Raji (cell line): ENCODE results near the gene ELFN1.

Experiments
- POLR2A ChIP-seq: IDR thresholded peaks from 2 replicates; pipeline ENCODE4 v1.6.1; 2011; ENCODE audit warnings: low read depth, low read length, control low read depth; ENCODE audit not compliant: insufficient read depth

The ELFN1 gene

GRCh38 chr7:1761097-1761496, 91.0 kb downstream of the ELFN1 start:
- no peak for TF ChIP-seq POLR2A

- no peak for TF ChIP-seq POLR2A
These were observed 91.7 kb downstream of the ELFN1 start for GRCh38 chr7:1761774-1762173.

GRCh38 chr7:1762238-1762945, 92.3 kb downstream of the ELFN1 start:
- TF ChIP-seq POLR2A, result no peak

DNA sequence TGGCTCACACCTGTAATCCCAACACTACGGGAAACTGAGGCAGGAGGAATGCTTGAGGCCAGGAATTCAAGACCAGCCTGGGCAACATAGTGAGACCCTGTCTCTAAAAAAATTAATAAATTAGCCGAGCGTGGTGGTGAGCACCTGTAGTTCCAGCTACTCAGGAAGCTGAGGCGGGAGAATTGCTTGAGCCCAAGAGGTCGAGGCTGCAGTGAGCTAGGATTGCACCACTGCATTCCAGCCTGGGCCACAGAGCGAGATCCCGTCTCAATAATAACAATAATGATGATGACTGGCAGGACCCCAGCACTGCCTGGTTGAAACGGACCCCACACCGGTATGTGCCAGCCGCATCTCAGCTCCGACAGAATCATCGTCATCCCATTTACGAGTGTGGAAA, 93.0 kb downstream of the ELFN1 start:
- TF ChIP-seq POLR2A, result no peak

- no peak for TF ChIP-seq POLR2A
These were observed 95.3 kb downstream of the ELFN1 start for GRCh38 chr7:1765336-1765735.

GRCh38 chr7:1767524-1767923, 97.4 kb downstream of the ELFN1 start:
- no peak for TF ChIP-seq POLR2A

DNA sequence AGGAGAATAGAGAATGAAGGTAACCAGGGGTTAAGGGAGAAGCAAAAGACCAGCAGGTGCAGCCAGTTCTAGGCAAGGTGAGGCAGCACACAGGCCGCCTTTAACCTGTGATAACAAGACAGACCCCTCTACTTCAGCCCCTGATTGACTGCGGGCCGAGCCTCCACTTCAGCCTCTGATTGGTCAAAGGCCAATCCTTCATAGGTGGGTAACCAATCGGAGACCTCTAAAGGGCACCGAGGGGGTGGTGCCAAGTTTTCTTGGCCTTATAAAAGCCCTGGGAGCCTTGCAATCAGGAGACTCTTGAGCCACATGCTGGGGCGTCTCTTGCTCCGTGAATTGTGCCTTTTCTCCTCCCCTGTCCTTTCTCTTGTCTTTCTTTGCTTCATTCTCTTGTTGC, 98.8 kb downstream of the ELFN1 start:
- TF ChIP-seq POLR2A, result no peak

DNA sequence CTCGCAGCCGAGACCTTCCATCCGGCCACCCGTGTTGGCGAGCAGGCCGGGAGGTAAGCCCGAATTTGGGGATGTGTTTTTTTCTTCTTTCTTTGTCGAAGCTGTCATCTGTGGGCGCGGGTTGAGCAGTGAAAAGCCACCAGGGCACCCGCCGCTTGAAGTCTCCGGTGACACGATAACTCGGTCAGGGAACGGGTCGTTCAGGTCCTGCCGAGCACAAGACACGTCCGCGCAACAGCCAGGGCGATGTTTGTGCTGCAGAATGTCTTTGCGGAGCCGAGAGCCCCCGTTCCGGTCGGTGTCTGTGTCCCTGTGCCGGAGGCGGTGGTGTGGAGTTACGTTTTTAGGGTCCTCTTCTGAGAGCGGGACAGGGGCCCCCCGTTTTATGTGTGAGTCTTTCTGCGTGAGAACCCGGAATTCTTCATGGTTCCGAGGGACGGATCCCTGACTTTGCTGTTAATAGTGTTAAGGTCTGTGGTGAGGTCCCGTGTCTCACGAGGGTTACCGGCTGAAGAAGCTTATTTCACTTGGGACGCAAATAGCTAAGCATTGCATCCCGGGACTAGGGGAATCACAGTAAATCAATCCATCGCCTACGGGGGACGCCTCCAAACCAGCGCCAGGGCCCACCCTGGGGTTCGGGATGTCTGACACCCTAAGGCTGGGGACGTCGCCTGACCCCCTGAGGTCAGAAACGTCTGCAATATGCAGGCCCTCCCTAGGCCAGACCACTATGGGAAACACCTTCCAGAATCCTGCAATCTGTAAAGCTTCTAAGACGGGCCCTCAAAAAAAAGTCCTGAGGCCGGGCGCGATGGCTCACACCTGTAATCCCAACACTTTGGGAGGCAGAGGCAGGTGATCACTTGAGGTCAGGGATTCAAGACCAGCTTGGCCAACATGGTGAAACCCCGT, 99.5 kb downstream of the ELFN1 start:
- no peak for TF ChIP-seq POLR2A

DNA sequence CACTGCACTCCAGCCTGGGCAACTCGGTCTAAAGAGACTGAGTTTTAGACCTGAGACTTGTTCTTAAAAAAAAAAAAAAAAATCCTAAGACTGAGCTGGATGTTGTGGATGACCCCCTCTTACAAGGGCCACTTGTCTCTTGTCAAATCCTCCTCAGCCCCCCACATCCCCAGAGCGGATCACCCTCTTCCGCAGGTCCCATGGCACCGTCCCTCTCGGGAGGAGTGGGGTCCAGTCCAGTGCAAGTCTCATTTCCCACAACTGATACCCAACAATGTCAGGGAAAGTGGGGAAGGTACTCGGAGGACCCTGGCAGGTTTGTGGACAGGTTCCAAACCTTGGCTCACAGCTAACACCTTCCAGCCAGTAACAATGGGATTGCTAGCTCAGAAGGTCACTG, 100.3 kb downstream of the ELFN1 start:
- TF ChIP-seq POLR2A, result no peak

DNA sequence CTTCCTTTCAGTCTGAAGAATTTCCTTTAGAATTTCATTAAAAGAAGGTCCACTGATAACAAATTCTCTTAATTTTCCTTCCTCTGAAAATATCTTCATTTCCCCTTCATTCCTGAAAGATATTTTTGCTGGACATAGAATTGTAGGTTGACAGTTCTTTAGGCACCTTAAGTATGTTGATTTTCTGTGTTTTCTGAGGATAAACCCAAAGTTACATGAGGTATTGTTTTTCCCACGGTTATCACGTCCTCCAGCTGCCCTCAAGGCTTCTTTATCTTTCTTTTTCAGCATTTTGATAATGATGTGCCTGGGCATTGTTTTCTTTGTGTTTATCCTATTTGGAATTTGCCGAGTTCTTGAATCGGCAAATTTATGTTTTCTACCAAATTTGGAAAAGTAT, 105.3 kb downstream of the ELFN1 start:
- no peak for TF ChIP-seq POLR2A

DNA sequence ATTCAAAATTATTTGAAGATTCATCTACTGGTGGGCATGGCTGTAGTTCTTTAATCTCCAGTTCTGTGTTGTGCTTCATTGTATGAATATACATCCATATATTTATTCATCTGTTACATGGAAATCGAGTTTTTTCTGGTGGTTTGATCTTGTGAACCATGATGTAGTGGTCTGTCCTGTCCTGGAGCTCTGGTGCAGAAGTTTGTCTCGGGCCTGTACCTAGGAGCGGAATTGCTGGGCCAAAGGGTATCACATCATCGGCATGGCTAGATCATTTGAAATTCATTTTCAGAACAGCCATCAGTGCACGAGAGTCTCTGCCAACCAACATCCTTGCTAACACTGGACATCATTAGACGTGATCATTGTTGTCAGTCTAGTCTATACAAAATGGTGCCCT, 107.0 kb downstream of the ELFN1 start:
- TF ChIP-seq POLR2A, result no peak

GRCh38 chr7:1779445-1779844, 109.4 kb downstream of the ELFN1 start:
- TF ChIP-seq POLR2A, result no peak

- TF ChIP-seq POLR2A, result no peak
These were observed 111.3 kb downstream of the ELFN1 start for GRCh38 chr7:1781369-1781768.

GRCh38 chr7:1785839-1786238, 115.8 kb downstream of the ELFN1 start:
- no peak for TF ChIP-seq POLR2A

DNA sequence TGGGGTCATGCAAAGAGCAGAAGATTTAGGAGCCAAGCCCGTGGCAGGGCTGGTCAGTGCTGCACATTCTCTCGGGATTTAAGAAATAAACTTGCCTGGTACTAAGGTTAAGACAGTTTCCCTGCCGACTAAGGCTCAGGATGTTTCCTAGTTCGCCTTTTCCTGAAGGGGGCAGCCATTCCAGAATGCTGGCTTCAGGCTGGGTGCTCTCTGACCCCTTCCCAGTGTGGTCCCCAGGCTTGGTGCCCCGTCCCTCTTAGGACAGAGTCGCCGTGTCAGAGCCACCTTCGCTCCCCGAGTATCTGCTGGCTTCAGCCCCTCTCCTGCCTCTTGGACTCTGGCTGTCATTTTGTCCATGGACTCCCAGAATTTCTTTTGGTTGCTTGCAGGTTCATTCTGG, 117.2 kb downstream of the ELFN1 start:
- no peak for TF ChIP-seq POLR2A

GRCh38 chr7:1787681-1788235, 117.7 kb downstream of the ELFN1 start:
- no peak for TF ChIP-seq POLR2A
